HG02571 (cell line): Measurements from ENCODE around the gene SYNJ1.
"Not testable (repeated sequence)": the region's sequence is repeated elsewhere in the genome, so short reads cannot be mapped to it uniquely, and the experiment has no call there.

Experiments
- ATAC-seq: cut with Tn5 transposase; IDR thresholded peaks from one replicate; pipeline ENCODE4 v1.9.1; 2021; ENCODE audit warnings: mild to moderate bottlenecking, moderate library complexity; ENCODE audit not compliant: unreplicated experiment

Gene SYNJ1, protein sequence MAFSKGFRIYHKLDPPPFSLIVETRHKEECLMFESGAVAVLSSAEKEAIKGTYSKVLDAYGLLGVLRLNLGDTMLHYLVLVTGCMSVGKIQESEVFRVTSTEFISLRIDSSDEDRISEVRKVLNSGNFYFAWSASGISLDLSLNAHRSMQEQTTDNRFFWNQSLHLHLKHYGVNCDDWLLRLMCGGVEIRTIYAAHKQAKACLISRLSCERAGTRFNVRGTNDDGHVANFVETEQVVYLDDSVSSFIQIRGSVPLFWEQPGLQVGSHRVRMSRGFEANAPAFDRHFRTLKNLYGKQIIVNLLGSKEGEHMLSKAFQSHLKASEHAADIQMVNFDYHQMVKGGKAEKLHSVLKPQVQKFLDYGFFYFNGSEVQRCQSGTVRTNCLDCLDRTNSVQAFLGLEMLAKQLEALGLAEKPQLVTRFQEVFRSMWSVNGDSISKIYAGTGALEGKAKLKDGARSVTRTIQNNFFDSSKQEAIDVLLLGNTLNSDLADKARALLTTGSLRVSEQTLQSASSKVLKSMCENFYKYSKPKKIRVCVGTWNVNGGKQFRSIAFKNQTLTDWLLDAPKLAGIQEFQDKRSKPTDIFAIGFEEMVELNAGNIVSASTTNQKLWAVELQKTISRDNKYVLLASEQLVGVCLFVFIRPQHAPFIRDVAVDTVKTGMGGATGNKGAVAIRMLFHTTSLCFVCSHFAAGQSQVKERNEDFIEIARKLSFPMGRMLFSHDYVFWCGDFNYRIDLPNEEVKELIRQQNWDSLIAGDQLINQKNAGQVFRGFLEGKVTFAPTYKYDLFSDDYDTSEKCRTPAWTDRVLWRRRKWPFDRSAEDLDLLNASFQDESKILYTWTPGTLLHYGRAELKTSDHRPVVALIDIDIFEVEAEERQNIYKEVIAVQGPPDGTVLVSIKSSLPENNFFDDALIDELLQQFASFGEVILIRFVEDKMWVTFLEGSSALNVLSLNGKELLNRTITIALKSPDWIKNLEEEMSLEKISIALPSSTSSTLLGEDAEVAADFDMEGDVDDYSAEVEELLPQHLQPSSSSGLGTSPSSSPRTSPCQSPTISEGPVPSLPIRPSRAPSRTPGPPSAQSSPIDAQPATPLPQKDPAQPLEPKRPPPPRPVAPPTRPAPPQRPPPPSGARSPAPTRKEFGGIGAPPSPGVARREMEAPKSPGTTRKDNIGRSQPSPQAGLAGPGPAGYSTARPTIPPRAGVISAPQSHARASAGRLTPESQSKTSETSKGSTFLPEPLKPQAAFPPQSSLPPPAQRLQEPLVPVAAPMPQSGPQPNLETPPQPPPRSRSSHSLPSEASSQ (N-terminal part only)

DNA sequence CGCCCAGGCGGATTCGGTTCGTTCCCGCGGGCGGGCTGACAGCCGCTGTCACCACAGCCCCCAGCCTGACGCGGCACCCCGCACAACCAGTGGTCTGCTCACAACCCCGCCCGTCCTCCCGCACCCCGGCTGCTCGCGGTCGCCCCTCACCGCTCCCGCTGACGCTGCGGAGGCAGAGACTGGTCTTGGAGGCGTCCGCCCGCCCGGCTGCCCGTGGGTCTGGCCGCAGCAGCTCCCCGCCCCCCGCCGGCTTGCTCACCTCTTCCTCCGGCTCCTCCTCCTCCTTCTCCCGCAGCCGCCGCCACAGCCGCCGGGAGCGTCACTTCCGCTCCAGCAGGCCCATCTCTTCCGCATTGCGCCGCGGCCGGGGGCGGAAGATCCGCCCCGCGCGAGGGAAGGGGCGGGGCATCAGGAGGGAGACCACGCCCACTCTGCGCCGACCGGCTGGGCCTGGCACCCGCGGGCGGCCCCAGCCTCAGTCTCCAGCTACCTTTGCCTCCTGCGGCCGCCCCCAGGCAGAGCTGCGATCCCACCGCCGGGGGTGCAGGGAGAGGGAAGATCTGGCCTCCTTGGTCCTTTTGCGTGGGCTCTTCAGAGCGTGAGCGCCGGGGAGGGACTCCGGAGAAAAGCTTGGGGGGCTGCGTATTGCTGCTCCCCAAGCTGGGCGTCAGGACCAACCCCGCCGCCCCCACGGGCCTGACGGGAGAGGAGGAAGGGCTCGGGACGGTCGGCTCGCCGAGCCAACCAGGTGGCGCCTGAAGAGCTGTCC is at the start of gene SYNJ1:
Gene SYNJ1, minus strand, starts transcription at position 327 of the 769 bp plus-strand sequence. CDS start 1,118 bp downstream, outside the sequence.
- ATAC-seq: peak; percentile 91

DNA sequence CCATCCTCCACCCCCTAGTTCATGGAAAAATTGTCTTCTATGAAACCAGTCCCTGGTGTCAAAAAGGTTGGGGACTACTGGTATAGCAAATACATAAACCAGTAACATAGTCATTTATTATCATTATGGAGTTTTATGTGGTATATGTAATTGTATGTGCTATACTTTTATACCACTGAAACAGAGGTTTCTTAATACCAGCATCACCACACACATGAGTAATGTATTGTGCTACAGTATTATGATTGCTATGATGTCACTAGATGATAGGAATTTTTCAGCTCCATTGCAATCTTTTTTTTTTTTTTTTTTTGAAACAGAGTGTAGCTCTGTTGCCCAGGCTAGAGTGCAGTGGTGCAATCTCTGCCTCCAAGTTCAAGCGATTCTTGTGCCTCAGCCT is 49.5 kb upstream of the SYNJ1 start:
- no peak for ATAC-seq

- ATAC-seq: no peak
Measured at GRCh38 chr21:32776743-32777142, 48.9 kb upstream of the SYNJ1 start.

- not testable (repeated sequence) for ATAC-seq
Measured at GRCh38 chr21:32773048-32773344, 45.2 kb upstream of the SYNJ1 start.

DNA sequence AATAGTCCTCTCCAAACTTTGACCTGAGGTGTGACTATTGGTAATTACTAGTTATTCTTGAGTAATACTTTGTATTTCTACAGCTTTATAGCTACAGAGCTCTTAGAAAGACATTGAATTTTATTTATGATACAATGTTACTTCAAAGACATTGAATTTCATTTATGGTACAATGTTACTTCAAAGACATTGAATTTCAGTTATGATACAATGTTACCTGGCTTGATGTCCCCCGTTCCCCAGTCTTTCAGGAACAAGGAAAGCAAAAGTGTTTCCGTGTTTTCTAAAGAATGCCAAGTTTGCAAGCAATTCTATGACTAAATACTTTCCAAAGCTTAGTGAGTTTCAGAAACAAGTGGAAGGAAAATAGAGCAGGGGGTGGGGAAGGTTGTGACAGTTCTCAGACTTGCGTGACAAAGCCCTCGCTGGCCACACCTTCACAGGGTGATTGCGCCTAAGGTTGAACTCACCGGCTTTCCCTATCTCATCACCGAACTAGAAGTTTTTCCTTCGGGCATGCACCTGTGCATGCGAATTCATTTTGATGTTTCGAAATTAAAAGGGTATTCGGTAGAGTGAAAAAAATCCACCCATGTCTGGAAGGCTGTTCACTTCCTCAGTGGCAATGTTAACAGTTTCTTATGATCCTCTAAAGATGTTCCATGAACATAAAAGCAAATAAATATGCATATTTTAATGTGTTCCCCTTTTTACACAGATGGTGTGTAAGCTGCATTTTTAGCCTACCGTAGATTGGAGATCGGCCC is 44.7 kb upstream of the SYNJ1 start:
- ATAC-seq: no peak

- peak; percentile 33 for ATAC-seq
Measured at GRCh38 chr21:32770871-32771523, 43.2 kb upstream of the SYNJ1 start.

DNA sequence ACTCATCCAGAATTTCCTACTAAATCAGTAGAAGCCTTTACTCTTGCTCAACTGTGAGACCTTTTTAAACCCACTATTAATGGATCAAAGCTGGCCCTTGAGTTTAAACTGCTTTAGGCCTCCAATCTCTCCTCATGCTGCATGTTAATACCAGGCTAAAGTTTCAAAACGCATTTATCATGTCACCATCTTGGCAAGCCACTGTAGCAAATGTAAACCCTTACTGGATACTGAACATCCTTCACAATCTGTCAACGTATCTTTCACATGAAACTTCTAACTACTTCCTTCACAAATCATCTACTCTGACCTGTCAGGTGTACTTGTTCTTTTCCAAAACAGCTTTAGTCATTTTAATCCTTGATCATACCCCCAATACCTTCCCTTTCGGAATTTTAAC is 40.7 kb upstream of the SYNJ1 start:
- ATAC-seq: no peak

DNA sequence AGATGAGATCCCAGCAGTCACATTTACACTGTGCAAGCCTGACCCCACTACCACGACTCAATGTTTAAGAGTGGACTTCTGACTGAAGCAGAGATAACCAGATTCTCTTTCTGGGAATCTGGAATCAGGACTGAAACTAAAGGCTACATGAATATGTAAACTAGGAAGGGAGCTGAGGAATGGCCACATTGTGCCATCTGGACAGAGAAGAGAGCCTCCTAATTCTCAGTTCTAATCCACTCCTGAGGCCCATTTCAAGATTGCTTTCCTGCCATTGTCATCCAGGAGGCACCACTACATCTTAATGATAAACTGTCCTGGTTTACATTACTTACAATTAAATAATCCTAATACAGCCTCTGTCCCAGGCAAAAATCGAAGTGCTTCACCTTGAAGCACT is 37.2 kb upstream of the SYNJ1 start:
- no peak for ATAC-seq

DNA sequence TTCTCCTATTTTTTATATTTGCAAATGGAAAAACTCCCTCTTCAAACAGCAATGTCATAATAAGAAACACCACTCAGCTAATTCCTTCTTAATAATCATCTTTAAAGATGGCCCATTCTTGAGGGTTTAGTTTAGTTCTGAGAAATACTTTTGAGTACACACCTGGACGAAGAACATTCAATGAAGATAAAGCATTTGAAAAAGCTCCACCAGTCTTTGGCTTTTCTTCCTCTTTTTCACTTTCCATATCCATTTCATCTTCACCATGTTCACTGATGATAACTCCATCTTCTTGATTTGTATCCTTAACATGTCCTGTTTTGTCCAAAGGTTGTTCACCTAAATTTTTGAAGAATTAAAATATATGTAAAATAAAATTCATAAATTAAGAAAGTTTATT is 36.4 kb upstream of the SYNJ1 start:
- ATAC-seq: no peak

GRCh38 chr21:32757804-32758203 is 30.0 kb upstream of the SYNJ1 start:
- ATAC-seq: no peak

DNA sequence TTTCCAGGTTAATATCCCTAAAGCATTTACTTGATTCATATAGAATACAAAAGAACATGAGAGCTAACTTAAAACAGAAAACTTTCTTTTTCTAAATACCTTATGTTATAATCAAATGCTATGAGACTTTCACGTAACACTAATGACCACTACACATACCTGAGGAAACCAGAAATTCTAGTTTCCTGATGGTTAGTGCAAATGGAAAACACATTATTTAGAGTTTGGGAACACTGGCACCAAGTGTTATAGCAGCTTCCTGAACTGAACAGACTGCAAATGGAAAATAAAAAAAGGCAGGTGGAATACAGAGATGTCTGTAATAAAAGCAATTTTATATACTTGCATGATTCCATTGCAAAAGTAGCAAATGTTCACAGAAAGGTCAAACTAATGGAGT is 28.3 kb upstream of the SYNJ1 start:
- ATAC-seq: no peak

DNA sequence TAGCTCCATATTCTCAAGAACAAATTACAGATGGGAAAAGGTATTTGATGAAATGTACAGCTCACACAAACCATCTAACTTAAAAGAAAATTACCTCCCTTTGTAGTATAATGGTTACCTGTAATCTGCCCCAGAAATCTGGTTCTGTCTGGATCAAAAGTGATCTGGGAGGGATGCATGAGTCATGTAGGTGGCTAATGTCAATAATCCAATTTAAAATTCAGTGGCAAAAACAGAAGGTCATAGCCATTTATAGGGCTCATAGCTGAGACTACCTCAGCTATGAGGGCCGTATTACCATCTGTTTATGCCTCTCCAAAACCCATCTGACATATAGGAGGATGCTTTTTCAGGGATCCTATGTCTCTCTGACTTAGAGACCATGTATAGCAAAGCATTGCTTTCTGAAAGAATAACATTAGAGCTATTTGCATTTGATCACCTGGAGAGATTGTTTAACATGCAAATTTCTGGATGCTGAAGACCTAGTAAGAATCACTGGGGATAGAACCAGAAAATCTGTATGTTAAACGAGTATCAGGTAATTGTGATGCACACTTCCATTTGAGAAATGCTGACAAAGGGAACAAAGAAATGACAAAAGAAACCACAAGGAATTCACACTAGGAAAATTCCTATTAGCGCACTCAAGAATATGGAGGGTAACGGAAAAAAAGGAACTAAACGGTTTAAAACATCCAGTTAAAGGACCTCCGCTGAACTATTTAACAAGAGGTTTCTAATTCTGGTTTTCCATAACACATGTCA is 26.2 kb upstream of the SYNJ1 start:
- ATAC-seq: no peak

GRCh38 chr21:32750405-32750804 is 22.6 kb upstream of the SYNJ1 start:
- ATAC-seq: no peak

GRCh38 chr21:32749662-32750061 is 21.8 kb upstream of the SYNJ1 start:
- ATAC-seq: no peak

DNA sequence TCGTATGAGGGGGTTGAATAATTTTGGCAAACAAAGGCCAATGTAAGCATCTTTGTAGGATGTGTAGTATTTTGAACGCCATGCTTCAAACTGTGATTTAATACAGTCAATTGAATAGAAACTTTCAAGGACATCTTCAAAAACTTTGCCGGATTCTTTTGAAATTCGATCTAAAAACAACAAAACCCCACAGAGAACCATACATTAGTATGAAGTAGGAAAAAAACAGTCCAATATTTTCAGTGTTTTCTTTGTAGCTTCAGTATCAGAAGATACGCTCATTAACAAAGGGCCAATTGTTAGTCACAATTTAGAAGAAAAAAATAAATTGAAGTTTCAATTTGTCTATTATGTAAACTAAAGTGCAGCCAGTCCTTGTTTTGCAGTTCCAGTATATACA is 20.7 kb upstream of the SYNJ1 start:
- no peak for ATAC-seq

- ATAC-seq: no peak
Measured at GRCh38 chr21:32747396-32747795, 19.6 kb upstream of the SYNJ1 start.

- ATAC-seq: not testable (repeated sequence)
Measured at GRCh38 chr21:32746711-32747110, 18.9 kb upstream of the SYNJ1 start.

DNA sequence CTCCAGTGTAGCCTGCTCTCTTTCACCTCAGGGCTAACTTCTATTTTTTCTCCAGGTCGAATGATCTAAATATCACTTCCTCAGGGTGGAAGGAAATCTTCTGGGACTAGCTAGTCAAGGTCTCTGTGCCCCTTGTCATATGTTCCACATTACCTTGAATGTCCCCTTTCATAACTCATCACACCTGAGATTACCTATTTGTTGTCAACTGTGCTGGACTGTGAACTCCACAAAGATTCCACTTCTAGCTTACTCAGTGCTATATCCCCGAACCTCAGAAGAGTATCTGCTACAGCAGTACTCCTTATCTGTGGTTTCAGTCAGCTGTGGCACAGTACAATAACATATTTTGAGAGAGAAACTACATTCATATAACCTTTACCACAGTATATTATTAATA is 14.6 kb upstream of the SYNJ1 start:
- ATAC-seq: no peak

DNA sequence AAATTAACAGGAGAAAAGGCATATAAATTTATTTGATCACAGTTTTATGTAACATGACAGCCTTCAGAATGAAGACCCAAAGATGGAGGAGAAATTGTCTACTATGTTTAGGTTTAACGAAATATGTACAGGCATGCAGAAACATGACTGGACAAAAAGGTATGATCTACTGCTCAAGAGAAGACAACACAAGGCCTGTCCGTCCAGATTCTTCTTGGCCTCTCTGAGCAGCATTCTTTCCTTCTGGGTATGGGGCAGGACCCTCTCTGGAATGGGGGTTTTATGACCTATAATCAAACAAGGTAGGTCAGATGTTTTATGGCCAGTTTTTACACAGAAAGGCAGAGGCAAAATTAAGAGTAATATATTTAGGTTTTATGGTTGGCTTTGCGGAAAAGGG is 13.5 kb upstream of the SYNJ1 start:
- ATAC-seq: no peak
